CD4-positive, alpha-beta memory T cell (primary cell): ENCODE results near the gene THOC6. TPM values are rescaled to one million over a fixed set of nuclear protein-coding genes. Genes with fewer than 3 reads are reported as not detected.
A peak's percentile ranks its signal among the peaks of the same experiment; 100 is the strongest.

Experiments
- CTCF ChIA-PET: fragments of 350-600 bp; sonication (Branson Sonifier 250); formaldehyde crosslinking; loops from one replicate; lab custom pipeline; 2021; ENCODE audit warnings: inconsistent platforms; ENCODE audit not compliant: partially characterized antibody; lab: Charles Lee
- POLR2A ChIA-PET: fragments of 350-600 bp; sonication (Branson Sonifier 250); formaldehyde crosslinking; loops from one replicate; lab custom pipeline; 2021; ENCODE audit not compliant: partially characterized antibody; lab: Charles Lee
- DNase-seq, 5 donors: peaks; one replicate each; pipeline versions ENCODE4 v3.0.0 to v3.0.0-alpha.2; 2020 to 2022; ENCODE audit warnings: mixed read lengths in 1 of 5
- H3K27ac ChIP-seq: one replicate; pipeline ENCODE4 v1.7.0; 2013; ENCODE audit warnings: low read depth, low read length
- H3K27me3 ChIP-seq: 2 replicates; pipeline ENCODE4 v1.7.0; 2013; ENCODE audit warnings: mild to moderate bottlenecking, low read length, moderate library complexity; ENCODE audit not compliant: insufficient read depth
- H3K36me3 ChIP-seq: 2 replicates; pipeline ENCODE4 v1.7.0; 2013; ENCODE audit warnings: mild to moderate bottlenecking, low read length, moderate library complexity; ENCODE audit not compliant: insufficient read depth
- H3K4me1 ChIP-seq: 2 replicates; pipeline ENCODE4 v1.7.0; 2013; ENCODE audit warnings: mild to moderate bottlenecking, low read length, moderate library complexity; ENCODE audit not compliant: insufficient read depth
- H3K4me3 ChIP-seq, 2 donors: one replicate each; pipeline ENCODE4 v1.7.0; 2013; ENCODE audit warnings: low read length in 2 of 2, mild to moderate bottlenecking in 1 of 2
- H3K9me3 ChIP-seq, 2 donors: one replicate each; pipeline ENCODE4 v1.7.0; 2013; ENCODE audit warnings: low read length in 2 of 2, control low read depth in 1 of 2; ENCODE audit not compliant: control insufficient read depth in 1 of 2
- H3K27ac Mint-ChIP-seq, 7 donors: one replicate each; pipeline ENCODE4 v1.8.0; 2020 to 2021; ENCODE audit warnings: mixed read lengths in 7 of 7, mild to moderate bottlenecking in 6 of 7, inconsistent platforms in 3 of 7, moderate library complexity in 3 of 7
- H3K27me3 Mint-ChIP-seq, 2 donors: one replicate each; pipeline ENCODE4 v1.8.0; 2020 to 2021; ENCODE audit warnings: mixed read lengths in 2 of 2
- H3K36me3 Mint-ChIP-seq, 2 donors: one replicate each; pipeline ENCODE4 v1.8.0; 2020 to 2021; ENCODE audit warnings: mixed read lengths in 2 of 2, inconsistent platforms in 1 of 2, mild to moderate bottlenecking in 1 of 2
- H3K4me1 Mint-ChIP-seq, 4 donors: one replicate each; pipeline ENCODE4 v1.8.0; 2020 to 2021; ENCODE audit warnings: mixed read lengths in 4 of 4, mild to moderate bottlenecking in 1 of 4
- H3K4me3 Mint-ChIP-seq, 8 donors: one replicate each; pipeline ENCODE4 v1.8.0; 2020 to 2021; ENCODE audit warnings: mixed read lengths in 8 of 8, mild to moderate bottlenecking in 7 of 8, moderate library complexity in 6 of 8, inconsistent platforms in 3 of 8
- H3K9me3 Mint-ChIP-seq, 8 donors: one replicate each; pipeline ENCODE4 v1.8.0; 2020 to 2021; ENCODE audit warnings: mixed read lengths in 8 of 8, mild to moderate bottlenecking in 5 of 8, inconsistent platforms in 3 of 8, moderate library complexity in 1 of 8
- intact Hi-C: fragments of 100-400 bp; cut with micrococcal nuclease; formaldehyde crosslinking; loops from one replicate; pipeline ENCODE4 v1.15.1; 2023
- polyA plus RNA-seq, 2 donors: library from polyadenylated mRNA; unstranded; fragments of 300-500 nt; fragmentation: Illumina TruSeq; gene quantifications; one replicate each; pipeline ENCODE4 v1.2.3, GENCODE V29; 2021
- total RNA-seq, 2 experiments: library from RNA; stranded (reverse); gene quantifications; one replicate each; pipeline ENCODE4 v1.2.3, GENCODE V29; 2021

Gene THOC6
- total and polyA plus RNA-seq, 4 experiments from 2014 or later, result 18.4 to 48.8 (median 32.0) TPM

DNA sequence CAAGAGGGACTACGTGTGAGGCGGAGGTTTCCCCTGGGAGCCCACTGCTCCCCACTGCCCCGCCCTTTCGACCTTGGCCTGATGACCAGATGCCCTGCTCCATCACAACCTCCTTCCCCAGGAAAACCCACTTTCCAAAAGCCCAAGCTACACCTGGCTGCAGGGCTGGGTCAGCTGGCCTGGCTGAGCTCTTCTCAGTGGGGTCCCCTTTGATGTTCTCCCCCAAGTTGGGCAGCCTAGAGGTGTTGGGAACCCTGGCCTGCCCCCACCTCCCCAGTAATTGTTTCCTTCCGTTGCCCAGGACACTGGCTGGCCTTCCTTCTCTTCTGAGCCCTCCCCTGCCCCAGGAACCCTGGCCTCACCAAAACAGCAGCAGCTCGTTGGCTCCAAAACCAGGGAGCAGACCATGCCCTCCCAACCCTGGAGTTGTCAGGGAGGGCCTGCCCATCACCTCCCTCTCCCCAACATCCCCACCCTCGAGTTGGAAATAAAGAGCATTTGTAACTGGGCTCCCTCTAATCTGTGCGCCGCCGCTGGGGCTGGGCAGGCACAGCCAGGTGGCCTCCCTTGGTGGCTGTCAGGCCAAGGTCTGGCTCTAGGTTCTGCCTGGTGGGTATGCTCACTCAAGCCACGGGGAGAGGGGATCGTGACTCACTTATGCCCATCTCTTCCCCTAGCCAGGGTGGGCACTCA lies 9.7 kb upstream of the THOC6 start:
- ChIA-PET POLR2A (no interaction called here), CTCF (interaction anchor here (0.8 to 1.7 kb wide), 4 partner anchors 8 to 16 kb away, joined by 3 to 5 read pairs (median 3); no protein-coding TSS in a partner anchor)
- H3K4me3 Mint-ChIP-seq, result peak overlapping the region in 1 of 8 donors; percentile 12
- H3K36me3 Mint-ChIP-seq, result no peaks in the 10 kb centered on the region
- Histone ChIP-seq H3K27ac (no peak overlapping the region), H3K4me1 (peaks cover 6% of the 10 kb centered on the region), H3K36me3 (no peaks in the 10 kb centered on the region), H3K27me3 (no peaks in the 10 kb centered on the region), H3K9me3 (no peaks in the 10 kb centered on the region), H3K4me3 (no peak overlapping the region)
- no peak for DNase-seq
- peaks cover 0 to 12% (median 0%) of the 10 kb centered on the region in 4 donors for H3K4me1 Mint-ChIP-seq
- no peak overlapping the region for H3K27ac Mint-ChIP-seq
- H3K27me3 Mint-ChIP-seq, result peaks cover 0 to 2% of the 10 kb centered on the region in 2 donors
- H3K9me3 Mint-ChIP-seq, result no peaks in the 10 kb centered on the region
- intact Hi-C loops, result no loop called here

GRCh38 chr16:3014971-3015370 lies 8.9 kb upstream of the THOC6 start:
- Histone ChIP-seq H3K27ac (no peak overlapping the region), H3K4me3 (no peak overlapping the region), H3K4me1 (peaks cover 14% of the 10 kb centered on the region), H3K9me3 (no peaks in the 10 kb centered on the region), H3K27me3 (no peaks in the 10 kb centered on the region), H3K36me3 (no peaks in the 10 kb centered on the region)
- H3K27ac Mint-ChIP-seq, result no peak overlapping the region
- ChIA-PET CTCF (interaction anchor here (1.4 to 1.7 kb wide), 2 partner anchors 9 to 13 kb away, joined by 3 to 5 read pairs; no protein-coding TSS in a partner anchor), POLR2A (no interaction called here)
- peaks cover 2 to 20% (median 5%) of the 10 kb centered on the region in 4 donors for H3K4me1 Mint-ChIP-seq
- intact Hi-C loops, result no loop called here
- H3K36me3 Mint-ChIP-seq, result no peaks in the 10 kb centered on the region
- H3K9me3 Mint-ChIP-seq, result no peaks in the 10 kb centered on the region
- H3K4me3 Mint-ChIP-seq, result no peak overlapping the region
- no peak for DNase-seq
- peaks cover 0 to 2% of the 10 kb centered on the region in 2 donors for H3K27me3 Mint-ChIP-seq

- no peak overlapping the region for H3K27ac ChIP-seq
- Mint-ChIP-seq H3K4me3 (no peak overlapping the region), H3K4me1 (peaks cover 3 to 30% (median 9%) of the 10 kb centered on the region in 4 donors), H3K27me3 (peaks cover 0 to 2% of the 10 kb centered on the region in 2 donors), H3K27ac (no peak overlapping the region), H3K9me3 (no peaks in the 10 kb centered on the region), H3K36me3 (no peaks in the 10 kb centered on the region)
- no peak for DNase-seq
- H3K4me1 ChIP-seq, result peaks cover 19% of the 10 kb centered on the region
- intact Hi-C loops, result no loop called here
- no peaks in the 10 kb centered on the region for H3K27me3 ChIP-seq
- no peak overlapping the region for H3K4me3 ChIP-seq
- no peaks in the 10 kb centered on the region for H3K9me3 ChIP-seq
- ChIA-PET POLR2A (no interaction called here), CTCF (interaction anchor here (1.3 to 1.4 kb wide), 2 partner anchors 10 to 13 kb away, joined by 3 to 5 read pairs; no protein-coding TSS in a partner anchor)
- no peaks in the 10 kb centered on the region for H3K36me3 ChIP-seq
Observed at GRCh38 chr16:3015865-3016521, 7.8 kb upstream of the THOC6 start.

- CTCF ChIA-PET, result no interaction called here
Observed at GRCh38 chr16:3017344-3017743, 6.5 kb upstream of the THOC6 start.

GRCh38 chr16:3017794-3018506 lies 5.9 kb upstream of the THOC6 start, which contains the start of gene CLDN6:
CLDN6 (minus strand) TSS chr16:3018183; CDS start chr16:3016021, 2,162 bp downstream.
- Histone ChIP-seq H3K9me3 (no peaks in the 10 kb centered on the region), H3K4me1 (peaks cover 39% of the 10 kb centered on the region), H3K27ac (no peak within 1 kb of the TSS), H3K4me3 (no peak within 1 kb of the TSS), H3K27me3 (no peaks in the 10 kb centered on the region), H3K36me3 (no peaks in the 10 kb centered on the region)
- DNase-seq, result peak in 1 of 5 donors; percentile 30
- ChIA-PET CTCF (interaction anchor here (2.3 to 18.6 kb wide), 2 partner anchors 10 to 12 kb away, joined by 17 to 444 read pairs; partner anchors contain the start of gene CLDN9), POLR2A (no interaction called here)
- H3K4me1 Mint-ChIP-seq, result peaks cover 14 to 50% (median 27%) of the 10 kb centered on the region in 4 donors
- H3K27me3 Mint-ChIP-seq, result peaks cover 0 to 2% of the 10 kb centered on the region in 2 donors
- H3K4me3 Mint-ChIP-seq, result peak within 1 kb of the TSS in 1 of 8 donors; percentile 39
- H3K9me3 Mint-ChIP-seq, result no peaks in the 10 kb centered on the region
- H3K36me3 Mint-ChIP-seq, result peaks cover 0 to 7% of the 10 kb centered on the region in 2 donors
- H3K27ac Mint-ChIP-seq, result peak within 1 kb of the TSS in 2 of 7 donors; percentile 44 to 75
- intact Hi-C loops, result no loop called here

More at GRCh38 chr16:3017344-3017743, 6.5 kb upstream of the THOC6 start:
- H3K4me1 ChIP-seq, result peaks cover 33% of the 10 kb centered on the region
- POLR2A ChIA-PET, result no interaction called here
- no peak overlapping the region for H3K4me3 ChIP-seq
- Mint-ChIP-seq H3K9me3 (no peaks in the 10 kb centered on the region), H3K36me3 (peaks cover 0 to 7% of the 10 kb centered on the region in 2 donors), H3K27ac (no peak overlapping the region), H3K4me3 (no peak overlapping the region), H3K4me1 (peaks cover 13 to 43% (median 21%) of the 10 kb centered on the region in 4 donors), H3K27me3 (peaks cover 0 to 2% of the 10 kb centered on the region in 2 donors)
- DNase-seq, result no peak
- no peaks in the 10 kb centered on the region for H3K36me3 ChIP-seq
- H3K27me3 ChIP-seq, result no peaks in the 10 kb centered on the region
- H3K9me3 ChIP-seq, result no peaks in the 10 kb centered on the region
- no peak overlapping the region for H3K27ac ChIP-seq
- intact Hi-C loops, result no loop called here

DNA sequence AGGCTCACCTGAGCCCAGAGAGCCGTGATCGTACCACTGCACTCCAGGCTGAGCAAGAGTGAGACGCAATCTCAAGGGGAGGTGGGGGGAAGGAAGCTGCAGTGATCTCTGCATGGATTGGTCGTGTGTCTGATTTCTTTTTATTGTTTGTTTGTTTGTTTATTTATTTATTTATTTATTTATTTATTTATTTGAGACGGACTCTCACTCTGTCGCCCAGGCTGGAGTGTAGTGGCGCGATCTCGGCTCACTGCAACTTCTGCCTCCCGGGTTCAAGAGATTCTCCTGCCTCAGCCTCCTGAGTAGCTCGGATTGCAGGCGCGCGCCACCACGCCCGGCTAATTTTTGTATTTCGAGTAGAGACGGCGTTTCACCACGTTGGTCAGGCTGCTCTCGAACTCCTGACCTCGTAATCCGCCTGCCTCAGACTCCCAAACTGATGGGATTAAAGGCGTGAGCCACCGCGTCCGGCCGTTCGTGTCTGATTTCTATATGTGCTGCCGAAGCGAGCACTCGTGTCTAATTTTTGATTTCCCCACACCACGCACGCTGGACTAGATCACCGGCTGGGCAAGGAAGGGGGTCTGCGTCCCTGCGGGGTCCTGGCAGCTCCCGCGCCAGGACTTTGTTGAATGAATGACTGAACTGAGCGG lies 4.1 kb upstream of the THOC6 start:
- intact Hi-C loops, result loop anchor here (1.0 to 10.0 kb wide), 3 partner anchors 9 to 115 kb away; no protein-coding TSS in a partner anchor
- Mint-ChIP-seq H3K27ac (peak overlapping the region; percentile 80 to 99 (median 84)), H3K9me3 (no peaks in the 10 kb centered on the region), H3K36me3 (peaks cover 3 to 12% of the 10 kb centered on the region in 2 donors), H3K27me3 (peaks cover 0 to 2% of the 10 kb centered on the region in 2 donors), H3K4me3 (peak overlapping the region; percentile 79 to 93 (median 88)), H3K4me1 (peaks cover 19 to 60% (median 39%) of the 10 kb centered on the region in 4 donors)
- Histone ChIP-seq H3K4me3 (peak overlapping the region in 1 of 2 donors; percentile 59), H3K36me3 (no peaks in the 10 kb centered on the region), H3K4me1 (peaks cover 51% of the 10 kb centered on the region), H3K27ac (peak overlapping the region; percentile 90), H3K27me3 (no peaks in the 10 kb centered on the region), H3K9me3 (no peaks in the 10 kb centered on the region)
- ChIA-PET POLR2A (interaction anchor here (1.0 to 5.9 kb wide), 9 partner anchors 11 to 150 kb away, joined by 3 to 89 read pairs (median 4); partner anchors contain the start of gene ZNF213), CTCF (interaction anchor here (1.8 to 18.6 kb wide), 4 partner anchors 8 to 55 kb away, joined by 4 to 444 read pairs (median 28); partner anchors contain the start of gene CLDN9)
- DNase-seq, result no peak
